Skeletal muscle satellite cell (primary cell): ENCODE results near the gene CCDC32. TPM values are rescaled to one million over a fixed set of nuclear protein-coding genes. Genes with fewer than 3 reads are reported as not detected.
A peak's percentile ranks its signal among the peaks of the same experiment; 100 is the strongest.

Experiments used
- H3K27me3 ChIP-seq: 2 replicates; pipeline ENCODE4 v1.7.0; 2013; ENCODE audit warnings: low read length; ENCODE audit not compliant: control insufficient read depth, insufficient read depth
- H3K36me3 ChIP-seq: 2 replicates; pipeline ENCODE4 v1.7.0; 2013; ENCODE audit warnings: mild to moderate bottlenecking, control low read depth, low read length; ENCODE audit not compliant: insufficient read depth
- H3K4me1 ChIP-seq: 2 replicates; pipeline ENCODE4 v1.7.0; 2013; ENCODE audit warnings: low read length; ENCODE audit not compliant: control insufficient read depth, insufficient read depth
- H3K4me2 ChIP-seq: 2 replicates; pipeline ENCODE4 v1.7.0; 2013; ENCODE audit warnings: mild to moderate bottlenecking, low read length
- H3K4me3 ChIP-seq: 2 replicates; pipeline ENCODE4 v1.7.0; 2013; ENCODE audit warnings: low read length
- H3K9ac ChIP-seq: 2 replicates; pipeline ENCODE4 v1.7.0; 2013; ENCODE audit warnings: mild to moderate bottlenecking, low read depth, low read length, moderate library complexity
- H3K9me3 ChIP-seq: replicated peaks from 2 replicates; pipeline ENCODE4 v1.7.0; 2013; ENCODE audit warnings: mild to moderate bottlenecking, control low read depth, low read length
- small RNA-seq: library from RNA; depleted of rRNA; stranded (forward); fragments of <200 nt; gene quantifications from one replicate; pipeline ENCODE3, GENCODE V24; 2012

Gene CCDC32

GRCh38 chr15:40511093-40511471 is 53.8 kb downstream of the CCDC32 start:
- Histone ChIP-seq H3K4me3 (peak overlapping the region; percentile 73), H3K36me3 (no peaks in the 10 kb centered on the region), H3K27me3 (peaks cover 55% of the 10 kb centered on the region), H3K4me1 (peaks cover 12% of the 10 kb centered on the region), H3K9me3 (no peaks in the 10 kb centered on the region), H3K4me2 (peak overlapping the region; percentile 95), H3K9ac (no peak overlapping the region)

- H3K27me3 ChIP-seq = peaks cover 53% of the 10 kb centered on the region
These were observed 54.6 kb downstream of the CCDC32 start for GRCh38 chr15:40510201-40510600.

GRCh38 chr15:40508216-40508615 is 56.6 kb downstream of the CCDC32 start:
- Histone ChIP-seq H3K4me3 (no peak overlapping the region), H3K9ac (no peak overlapping the region), H3K27me3 (peaks cover 54% of the 10 kb centered on the region), H3K4me1 (peaks cover 12% of the 10 kb centered on the region), H3K9me3 (no peaks in the 10 kb centered on the region), H3K4me2 (no peak overlapping the region), H3K36me3 (no peaks in the 10 kb centered on the region)

More at GRCh38 chr15:40510201-40510600, 54.6 kb downstream of the CCDC32 start:
- Histone ChIP-seq H3K4me1 (peaks cover 12% of the 10 kb centered on the region), H3K36me3 (no peaks in the 10 kb centered on the region), H3K4me3 (no peak overlapping the region), H3K9ac (no peak overlapping the region), H3K9me3 (no peaks in the 10 kb centered on the region), H3K4me2 (no peak overlapping the region)

DNA sequence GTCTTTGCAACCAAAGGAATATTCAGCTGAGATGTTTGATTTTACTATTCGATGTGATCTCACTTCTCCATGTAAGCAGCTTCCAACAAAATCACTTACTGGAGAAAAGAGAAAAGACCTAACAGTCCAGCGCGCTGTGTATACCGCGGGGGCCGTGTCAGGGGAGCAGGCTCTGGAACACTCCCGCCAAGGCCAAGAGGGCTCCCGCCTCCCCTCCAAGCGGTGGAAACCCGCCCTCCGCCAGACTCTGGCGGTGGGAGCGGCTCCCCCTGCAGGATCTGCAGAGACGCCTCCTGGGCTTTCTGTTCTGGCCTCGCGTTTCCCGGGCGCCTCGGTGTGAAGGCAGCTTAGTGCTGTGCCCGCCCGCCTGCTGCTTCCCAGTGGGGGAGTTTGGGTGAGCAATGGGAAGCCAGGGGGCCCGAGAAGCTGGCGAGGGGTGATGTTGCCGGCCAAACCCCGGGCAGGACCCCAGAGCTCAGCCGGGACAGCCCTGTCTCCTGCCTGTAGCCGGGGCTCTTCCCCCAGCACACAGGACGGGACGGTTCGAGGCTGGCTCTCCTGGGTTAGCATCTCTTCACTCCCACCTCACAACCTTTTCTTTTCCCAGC is 57.8 kb downstream of the CCDC32 start:
- H3K36me3 ChIP-seq = no peaks in the 10 kb centered on the region
- H3K4me3 ChIP-seq = peak overlapping the region; percentile 62
- H3K4me1 ChIP-seq = peaks cover 12% of the 10 kb centered on the region
- H3K4me2 ChIP-seq = peak overlapping the region; percentile 81
- H3K9ac ChIP-seq = peak overlapping the region; percentile 15
- H3K27me3 ChIP-seq = peaks cover 55% of the 10 kb centered on the region
- H3K9me3 ChIP-seq = no peaks in the 10 kb centered on the region

Small RNA genes lying within 50 kb of the gene (small RNA-seq; reads per million reads assigned to genes)
- gene RF00017 = not detected
- gene RNU6-516P = not detected
